DND-41 (cell line): Measurements from ENCODE around the gene METTL6.

Source experiments
- ATAC-seq: fragments of 200-7000 bp; cut with Tn5 transposase; 3 replicates; pipeline ENCODE4 v1.9.1; 2021; ENCODE audit warnings: low read depth; ENCODE audit not compliant: insufficient read depth
- DNase-seq: peaks from one replicate; pipeline ENCODE4 v3.0.0-alpha.2; 2020
- H2AFZ ChIP-seq: 2 replicates; pipeline ENCODE4 v1.6.0; 2012; ENCODE audit warnings: low read depth, low read length
- H3K27ac ChIP-seq: 2 replicates; pipeline ENCODE4 v1.5.1; 2012; ENCODE audit warnings: low read length, inconsistent platforms
- H3K27me3 ChIP-seq: fragments of 200-600 bp; sonication (generic); 2 replicates; pipeline ENCODE4 v1.6.0; 2012; ENCODE audit warnings: low read length, mild to moderate bottlenecking, inconsistent platforms; ENCODE audit not compliant: insufficient read depth, poor library complexity
- H3K36me3 ChIP-seq: 2 replicates; pipeline ENCODE4 v1.5.1; 2012; ENCODE audit warnings: low read length, inconsistent platforms; ENCODE audit not compliant: insufficient read depth
- H3K4me1 ChIP-seq: 2 replicates; pipeline ENCODE4 v1.5.1; 2012; ENCODE audit warnings: mild to moderate bottlenecking, low read length; ENCODE audit not compliant: insufficient read depth
- H3K4me2 ChIP-seq: 2 replicates; pipeline ENCODE4 v1.6.0; 2012; ENCODE audit warnings: mild to moderate bottlenecking, moderate library complexity, low read length, inconsistent platforms; ENCODE audit not compliant: insufficient read depth
- H3K4me3 ChIP-seq, 2 experiments: fragments of 200-600 bp in 1 of 2; shearing (Covaris generic) in 1 of 2; 2 replicates each; pipeline ENCODE4 v1.5.1; 2012 to 2016; ENCODE audit warnings: inconsistent platforms in 2 of 2, low read length in 2 of 2, mild to moderate bottlenecking in 2 of 2, low read depth in 1 of 2, moderate library complexity in 1 of 2
- H3K79me2 ChIP-seq: 2 replicates; pipeline ENCODE4 v1.6.0; 2012; ENCODE audit warnings: low read length, inconsistent platforms; ENCODE audit not compliant: insufficient read depth
- H3K9ac ChIP-seq: 2 replicates; pipeline ENCODE4 v1.6.0; 2012; ENCODE audit warnings: low read depth, mild to moderate bottlenecking, inconsistent platforms, low read length, moderate library complexity
- H3K9me3 ChIP-seq: 2 replicates; pipeline ENCODE4 v1.5.1; 2012; ENCODE audit warnings: low read length, moderate library complexity, mild to moderate bottlenecking, inconsistent platforms; ENCODE audit not compliant: insufficient read depth, severe bottlenecking
- H4K20me1 ChIP-seq: 2 replicates; pipeline ENCODE4 v1.6.0; 2012; ENCODE audit warnings: low read length; ENCODE audit not compliant: insufficient read depth
- CTCF ChIP-seq: IDR thresholded peaks from 2 replicates; pipeline ENCODE4 v1.5.1; 2012; ENCODE audit warnings: borderline replicate concordance, low read length, moderate library complexity, mild to moderate bottlenecking; ENCODE audit not compliant: poor library complexity, severe bottlenecking; ENCODE audit errors: extremely low read depth
- EZH2 ChIP-seq: IDR thresholded peaks from 3 replicates; pipeline ENCODE4 v1.6.1; 2012; ENCODE audit warnings: borderline replicate concordance, low read depth, mild to moderate bottlenecking, moderate library complexity, low read length, inconsistent platforms; ENCODE audit not compliant: severe bottlenecking

Gene METTL6

GRCh38 chr3:15429080-15429479 is 1.7 kb upstream of the METTL6 start:
- DNase-seq (no peak), ATAC-seq (no peak)
- H3K4me2 ChIP-seq, result peak overlapping the region; percentile 87
- H3K4me1 ChIP-seq, result peaks cover 58% of the 10 kb centered on the region
- H4K20me1 ChIP-seq, result peaks cover 15% of the 10 kb centered on the region; the same call in 1 of the 2 replicates
- no peaks in the 10 kb centered on the region for H3K9me3 ChIP-seq
- peaks cover 82% of the 10 kb centered on the region for H3K79me2 ChIP-seq
- H3K9ac ChIP-seq, result peak overlapping the region; percentile 72
- H3K36me3 ChIP-seq, result peaks cover 49% of the 10 kb centered on the region
- H2AFZ ChIP-seq, result no peak overlapping the region
- H3K27ac ChIP-seq, result peak overlapping the region; percentile 78; the same call in 1 of the 2 replicates
- TF ChIP-seq EZH2, result no peak
- TF ChIP-seq CTCF, result no peak
- H3K4me3 ChIP-seq, result peak overlapping the region in 1 of 2 experiments; percentile 81; a peak in 3 of 4 replicates
- no peaks in the 10 kb centered on the region for H3K27me3 ChIP-seq

- peak overlapping the region; percentile 78 for H3K27ac ChIP-seq
Measured at GRCh38 chr3:15428539-15428938, 1.2 kb upstream of the METTL6 start.

GRCh38 chr3:15427981-15428380 is 637 bp upstream of the METTL6 start:
- no peaks in the 10 kb centered on the region for H3K9me3 ChIP-seq
- peak overlapping the region; percentile 81 for H2AFZ ChIP-seq
- TF ChIP-seq CTCF (no peak), EZH2 (no peak)
- H3K79me2 ChIP-seq, result peaks cover 76% of the 10 kb centered on the region
- H3K27me3 ChIP-seq, result no peaks in the 10 kb centered on the region
- peak overlapping the region; percentile 87 for H3K4me2 ChIP-seq
- H3K4me3 ChIP-seq, result peak overlapping the region; percentile 57 to 81
- 0 out of 3 replicates have a peak, but pooled peaks have one; percentile 8 for ATAC-seq
- H3K9ac ChIP-seq, result peak overlapping the region; percentile 72
- DNase-seq, result peak; percentile 19
- H3K4me1 ChIP-seq, result peaks cover 58% of the 10 kb centered on the region
- peak overlapping the region; percentile 78 for H3K27ac ChIP-seq
- peaks cover 15% of the 10 kb centered on the region; the same call in 1 of the 2 replicates for H4K20me1 ChIP-seq
- H3K36me3 ChIP-seq, result peaks cover 49% of the 10 kb centered on the region

More at GRCh38 chr3:15428539-15428938, 1.2 kb upstream of the METTL6 start:
- Histone ChIP-seq H3K4me2 (peak overlapping the region; percentile 87), H3K4me3 (peak overlapping the region; percentile 57 to 81), H3K9ac (peak overlapping the region; percentile 72), H3K27me3 (no peaks in the 10 kb centered on the region), H3K79me2 (peaks cover 81% of the 10 kb centered on the region), H3K9me3 (no peaks in the 10 kb centered on the region), H4K20me1 (peaks cover 15% of the 10 kb centered on the region; the same call in 1 of the 2 replicates), H2AFZ (no peak overlapping the region), H3K36me3 (peaks cover 49% of the 10 kb centered on the region), H3K4me1 (peaks cover 58% of the 10 kb centered on the region)
- DNase-seq (no peak), ATAC-seq (0 out of 3 replicates have a peak, but pooled peaks have one; percentile 14)
- TF ChIP-seq EZH2 (no peak), CTCF (no peak)
